ENCODE results near the gene ARG1. TPM values are rescaled to one million over a fixed set of nuclear protein-coding genes. Genes with fewer than 3 reads are reported as not detected.

ARG1 gene
- total and polyA plus RNA-seq, 2 of the 4 experiments (the other 2 are of a cell fraction): not detected

- dilution Hi-C loops (cut with HindIII; ENCODE audit: low sequenced_read_pairs, unreplicated experiment) (no loop called here), in situ Hi-C loops (cut with MboI; ENCODE audit: low sequenced_read_pairs) (no loop called here), intact Hi-C loops (cut with micrococcal nuclease) (no loop called here)
- H3K27me3 ChIP-seq (ENCODE audit: control insufficient read depth, insufficient read depth, low read length): no peaks in the 10 kb centered on the region
- no peak overlapping the region for H3K14ac ChIP-seq (replicated peaks; ENCODE audit: low read depth, low read length)
- H4K5ac ChIP-seq (ENCODE audit: low read depth, low read length): no peak overlapping the region
- POLR2A ChIA-PET (ENCODE audit: unreplicated experiment): no interaction called here
- H3K56ac ChIP-seq (ENCODE audit: extremely low read depth, insufficient read depth, low read length): no peak overlapping the region
- peaks cover 35% of the 10 kb centered on the region for H3K36me3 ChIP-seq (ENCODE audit: control insufficient read depth, insufficient read depth, low read length)
- no peaks in the 10 kb centered on the region for H3K9me1 ChIP-seq (ENCODE audit: insufficient read depth, low read length)
- no peak overlapping the region for H2AFZ ChIP-seq (replicated peaks; ENCODE audit: low read length, poor library complexity)
- H3K4ac ChIP-seq (ENCODE audit: low read depth, low read length): no peak overlapping the region
- WGBS, 2 experiments (ENCODE audit: extremely low coverage in 2 of 2, insufficient read length in 1 of 2): no CpG with 5 or more reads among the region's 4 CpGs
- H4K91ac ChIP-seq (ENCODE audit: insufficient read depth, low read depth, low read length): no peak overlapping the region
- H3K9me3 ChIP-seq (ENCODE audit: control insufficient read depth, insufficient read depth, low read length): no peaks in the 10 kb centered on the region
- H2BK120ac ChIP-seq (ENCODE audit: low read depth, low read length): no peak overlapping the region
- DNase-seq (no peak), ATAC-seq (ENCODE audit: low read depth) (no peak)
- H3K4me2 ChIP-seq (ENCODE audit: low read depth, low read length): no peak overlapping the region
- CTCF ChIA-PET: no interaction called here
- no TSS peak for BruUV-seq (replicated peaks)
- no peak overlapping the region for H2BK15ac ChIP-seq (ENCODE audit: low read depth, low read length)
- H3K79me1 ChIP-seq (ENCODE audit: low read depth in 1 of 2, low read length in 2 of 2): no peaks in the 10 kb centered on the region; a peak in 2 of 4 replicates
- H2BK20ac ChIP-seq (ENCODE audit: low read depth, low read length): no peak overlapping the region
- H2BK5ac ChIP-seq (ENCODE audit: low read depth, low read length, poor library complexity, severe bottlenecking): no peak overlapping the region
- no peak overlapping the region for H3K9ac ChIP-seq (ENCODE audit: low read depth, low read length)
- no peak overlapping the region for H3K27ac ChIP-seq (ENCODE audit: insufficient read depth, low read length)
- H3K4me3 ChIP-seq (ENCODE audit: insufficient read depth, low read depth, low read length): no peak overlapping the region
- no peak overlapping the region for H4K8ac ChIP-seq (ENCODE audit: low read depth in 2 of 2, low read length in 2 of 2)
- no peak overlapping the region for H3K23ac ChIP-seq (ENCODE audit: low read depth, low read length)
- TF ChIP-seq CHD1 (IDR thresholded peaks at IDR 0.05; ENCODE audit: low read depth, low read length) (no peak), RCOR1 (IDR thresholded peaks at IDR 0.05; ENCODE audit: insufficient replicate concordance, low read length) (no peak)
- no peaks in the 10 kb centered on the region for H4K20me1 ChIP-seq (ENCODE audit: insufficient read depth, low read length)
- H2AK5ac ChIP-seq (ENCODE audit: low read depth, low read length): no peak overlapping the region
- no peak overlapping the region for H2AK9ac ChIP-seq (replicated peaks; ENCODE audit: low read depth, low read length, poor library complexity)
- no peaks in the 10 kb centered on the region for H3K4me1 ChIP-seq (ENCODE audit: control insufficient read depth, insufficient read depth, low read length)
- H3K18ac ChIP-seq (ENCODE audit: low read depth, low read length): no peak overlapping the region
These were observed 14.9 kb downstream of the ARG1 start for GRCh38 chr6:131587909-131588308.
